Measurements from ENCODE around the gene MICAL3.

DNA sequence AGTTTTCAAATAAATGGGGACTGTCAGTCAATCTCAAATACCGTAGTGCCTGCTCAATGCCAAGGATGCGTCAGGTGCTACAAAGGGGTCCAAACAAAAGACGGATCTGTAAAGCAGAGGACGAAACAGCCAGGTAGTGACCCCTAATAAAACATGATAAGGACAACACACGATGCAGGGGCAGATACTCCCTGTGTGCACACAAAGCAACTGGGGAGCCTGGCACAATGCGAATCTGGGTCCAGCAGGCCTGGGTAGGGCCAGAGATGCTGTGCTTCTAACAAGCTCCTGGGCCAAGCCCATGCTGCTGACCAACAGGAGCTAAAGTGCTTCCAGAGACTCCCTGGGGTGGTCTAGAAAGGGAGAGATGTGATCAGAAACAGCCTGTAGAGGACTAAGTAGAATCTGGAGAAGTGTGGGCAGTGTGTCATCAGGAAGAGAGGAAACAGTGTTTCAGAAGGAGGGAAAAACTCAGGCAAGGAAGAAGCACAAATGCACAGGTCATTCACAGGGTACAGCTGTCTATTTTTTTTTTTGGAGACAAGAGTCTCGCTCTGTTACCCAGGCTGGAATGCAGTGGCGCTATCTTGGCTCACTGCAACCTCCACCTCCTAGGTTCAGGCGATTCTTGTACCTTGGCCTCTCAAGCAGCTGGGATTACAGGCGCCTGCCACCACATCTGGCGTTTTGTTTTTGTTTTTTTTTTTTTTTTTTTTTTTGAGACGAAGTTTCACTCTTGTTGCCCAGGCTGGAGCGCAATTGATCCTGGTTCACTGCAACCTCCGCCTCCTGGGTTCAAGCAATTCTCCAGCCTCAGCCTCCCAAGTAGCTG lies 74.5 kb downstream of the MICAL3 start:
- TF ChIP-seq PPARA (CRISPR knock-in tag; IDR thresholded peaks at IDR 0.05; ENCODE audit: borderline replicate concordance), result no peak
- TF ChIP-seq, protein P1, sequence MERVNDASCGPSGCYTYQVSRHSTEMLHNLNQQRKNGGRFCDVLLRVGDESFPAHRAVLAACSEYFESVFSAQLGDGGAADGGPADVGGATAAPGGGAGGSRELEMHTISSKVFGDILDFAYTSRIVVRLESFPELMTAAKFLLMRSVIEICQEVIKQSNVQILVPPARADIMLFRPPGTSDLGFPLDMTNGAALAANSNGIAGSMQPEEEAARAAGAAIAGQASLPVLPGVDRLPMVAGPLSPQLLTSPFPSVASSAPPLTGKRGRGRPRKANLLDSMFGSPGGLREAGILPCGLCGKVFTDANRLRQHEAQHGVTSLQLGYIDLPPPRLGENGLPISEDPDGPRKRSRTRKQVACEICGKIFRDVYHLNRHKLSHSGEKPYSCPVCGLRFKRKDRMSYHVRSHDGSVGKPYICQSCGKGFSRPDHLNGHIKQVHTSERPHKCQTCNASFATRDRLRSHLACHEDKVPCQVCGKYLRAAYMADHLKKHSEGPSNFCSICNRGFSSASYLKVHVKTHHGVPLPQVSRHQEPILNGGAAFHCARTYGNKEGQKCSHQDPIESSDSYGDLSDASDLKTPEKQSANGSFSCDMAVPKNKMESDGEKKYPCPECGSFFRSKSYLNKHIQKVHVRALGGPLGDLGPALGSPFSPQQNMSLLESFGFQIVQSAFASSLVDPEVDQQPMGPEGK (CRISPR knock-in tag; IDR thresholded peaks at IDR 0.05; ENCODE audit: borderline replicate concordance), result no peak
- TF ChIP-seq ARNTL (CRISPR knock-in tag; IDR thresholded peaks at IDR 0.05; ENCODE audit: borderline replicate concordance, low read depth), result no peak
- no peak for TF ChIP-seq ZNF565 (CRISPR knock-in tag; conservative IDR thresholded peaks at IDR 0.05; ENCODE audit: low read depth)
- TF ChIP-seq OSR1 (CRISPR knock-in tag; IDR thresholded peaks at IDR 0.05), result no peak
- TF ChIP-seq ZFP30 (CRISPR knock-in tag; IDR thresholded peaks at IDR 0.05), result no peak
- no peak for TF ChIP-seq CSDC2 (CRISPR knock-in tag; IDR thresholded peaks at IDR 0.05)
- TF ChIP-seq, protein P2, sequence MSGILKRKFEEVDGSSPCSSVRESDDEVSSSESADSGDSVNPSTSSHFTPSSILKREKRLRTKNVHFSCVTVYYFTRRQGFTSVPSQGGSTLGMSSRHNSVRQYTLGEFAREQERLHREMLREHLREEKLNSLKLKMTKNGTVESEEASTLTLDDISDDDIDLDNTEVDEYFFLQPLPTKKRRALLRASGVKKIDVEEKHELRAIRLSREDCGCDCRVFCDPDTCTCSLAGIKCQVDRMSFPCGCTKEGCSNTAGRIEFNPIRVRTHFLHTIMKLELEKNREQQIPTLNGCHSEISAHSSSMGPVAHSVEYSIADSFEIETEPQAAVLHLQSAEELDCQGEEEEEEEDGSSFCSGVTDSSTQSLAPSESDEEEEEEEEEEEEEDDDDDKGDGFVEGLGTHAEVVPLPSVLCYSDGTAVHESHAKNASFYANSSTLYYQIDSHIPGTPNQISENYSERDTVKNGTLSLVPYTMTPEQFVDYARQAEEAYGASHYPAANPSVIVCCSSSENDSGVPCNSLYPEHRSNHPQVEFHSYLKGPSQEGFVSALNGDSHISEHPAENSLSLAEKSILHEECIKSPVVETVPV (CRISPR knock-in tag; IDR thresholded peaks at IDR 0.05), result no peak
- no peak for TF ChIP-seq RARB (CRISPR knock-in tag; IDR thresholded peaks at IDR 0.05)
- no peak for TF ChIP-seq TCF4 (CRISPR knock-in tag; IDR thresholded peaks at IDR 0.05; ENCODE audit: borderline replicate concordance)
- TF ChIP-seq ZNF70 (CRISPR knock-in tag; IDR thresholded peaks at IDR 0.05), result no peak
